ENCODE results near the gene NRXN3.

The NRXN3 gene

GRCh38 chr14:79278286-79278797 lies 1108.2 kb downstream of the NRXN3 start:
- H3K4me3 ChIP-seq (ENCODE audit: low read length), result peak overlapping the region; percentile 52
- no peak for TF ChIP-seq CTCF (conservative IDR thresholded peaks at IDR 0.05; ENCODE audit: low read length)
- no peak for DNase-seq (ENCODE audit: low read depth)

GRCh38 chr14:79278798-79279644 lies 1108.8 kb downstream of the NRXN3 start:
- DNase-seq (ENCODE audit: low read depth), result peak; percentile 50
- no peak for TF ChIP-seq CTCF (conservative IDR thresholded peaks at IDR 0.05; ENCODE audit: low read length)
- peak overlapping the region; percentile 52 for H3K4me3 ChIP-seq (ENCODE audit: low read length)

GRCh38 chr14:79279645-79280597 lies 1109.7 kb downstream of the NRXN3 start:
- peak overlapping the region; percentile 52 for H3K4me3 ChIP-seq (ENCODE audit: low read length)
- DNase-seq (ENCODE audit: low read depth), result no peak
- TF ChIP-seq CTCF (conservative IDR thresholded peaks at IDR 0.05; ENCODE audit: low read length), result no peak

- DNase-seq (ENCODE audit: low read depth), result no peak
- no peak overlapping the region for H3K4me3 ChIP-seq (ENCODE audit: low read length)
- no peak for TF ChIP-seq CTCF (conservative IDR thresholded peaks at IDR 0.05; ENCODE audit: low read length)
These were observed 1111.3 kb downstream of the NRXN3 start for GRCh38 chr14:79281244-79282152.

GRCh38 chr14:79284621-79285020 lies 1114.4 kb downstream of the NRXN3 start:
- H3K4me3 ChIP-seq (ENCODE audit: low read length), result no peak overlapping the region
- DNase-seq (ENCODE audit: low read depth), result no peak
- no peak for TF ChIP-seq CTCF (conservative IDR thresholded peaks at IDR 0.05; ENCODE audit: low read length)

GRCh38 chr14:79285263-79285662 lies 1115.1 kb downstream of the NRXN3 start:
- no peak overlapping the region for H3K4me3 ChIP-seq (ENCODE audit: low read length)
- DNase-seq (ENCODE audit: low read depth), result no peak
- TF ChIP-seq CTCF (conservative IDR thresholded peaks at IDR 0.05; ENCODE audit: low read length), result no peak
